SK-N-MC (cell line): ENCODE results near the gene ZBTB20.

ENCODE experiments used
- EZH2 ChIP-seq: fragments of 200-600 bp; sonication (generic); IDR thresholded peaks from one replicate; pipeline ENCODE4 v1.6.1; 2017; ENCODE audit warnings: antibody characterized with exemption
- POLR2AphosphoS5 ChIP-seq: IDR thresholded peaks from 2 replicates; pipeline ENCODE4 v1.6.1; 2012; ENCODE audit warnings: mild to moderate bottlenecking, low read depth, low read length, borderline replicate concordance

GRCh38 chr3:115186351-115187148 is 39.5 kb upstream of the ZBTB20 start:
- no peak for TF ChIP-seq EZH2
- TF ChIP-seq POLR2AphosphoS5 = no peak
